Fibroblast of peridontal ligament (primary cell): ENCODE measurements around the gene LMNTD1.
"Not testable (repeated sequence)": the region's sequence is repeated elsewhere in the genome, so short reads cannot be mapped to it uniquely, and the experiment has no call there.

Experiments used
- DNase-seq: peaks from one replicate; pipeline ENCODE4 v3.0.0-alpha.2; 2010; ENCODE audit errors: extremely low read depth

The LMNTD1 gene, protein sequence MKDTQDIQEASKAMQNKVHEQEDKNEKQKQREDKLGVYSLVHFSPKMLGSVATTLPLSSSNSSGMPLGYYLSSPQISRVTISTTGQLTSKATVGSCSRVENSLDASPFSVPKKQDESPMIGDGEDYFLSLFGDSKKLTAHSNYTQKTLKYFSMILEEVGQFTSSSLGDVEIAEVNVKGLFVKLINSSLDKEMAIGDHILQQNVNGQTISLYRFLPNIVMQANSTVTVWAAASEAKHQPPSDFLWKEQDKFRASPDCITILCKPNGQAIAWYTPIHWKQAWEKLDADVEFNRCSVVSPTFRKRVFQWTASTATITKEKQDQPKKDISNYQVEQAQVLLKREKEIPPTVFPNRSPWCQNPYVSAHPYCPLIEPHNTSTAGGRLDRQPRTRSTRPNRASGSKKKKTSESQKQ

GRCh38 chr12:25553098-25553497, at the start of gene LMNTD1:
Gene LMNTD1 (minus strand): TSS chr12:25553283. CDS start chr12:25552959, 324 bp downstream.
- peak; percentile 90 for DNase-seq

DNA sequence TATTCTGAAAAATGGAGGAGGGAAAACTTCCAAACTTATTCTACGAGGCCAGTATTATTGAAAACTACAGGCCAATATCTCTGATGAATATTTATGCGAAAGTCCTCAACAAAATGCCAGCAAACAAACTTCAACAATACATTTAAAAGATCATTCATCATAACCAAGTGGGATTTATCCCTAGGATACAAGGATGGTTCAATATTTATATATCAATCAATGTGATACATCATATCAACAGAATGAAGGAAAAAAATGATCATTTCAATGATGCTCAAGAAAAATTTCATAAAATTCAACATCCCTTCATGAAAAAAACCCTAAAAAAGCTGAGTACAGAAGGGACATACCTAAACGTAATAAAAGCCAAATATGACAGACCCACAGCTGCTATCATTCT, 45.9 kb upstream of the LMNTD1 start:
- DNase-seq = no peak

DNA sequence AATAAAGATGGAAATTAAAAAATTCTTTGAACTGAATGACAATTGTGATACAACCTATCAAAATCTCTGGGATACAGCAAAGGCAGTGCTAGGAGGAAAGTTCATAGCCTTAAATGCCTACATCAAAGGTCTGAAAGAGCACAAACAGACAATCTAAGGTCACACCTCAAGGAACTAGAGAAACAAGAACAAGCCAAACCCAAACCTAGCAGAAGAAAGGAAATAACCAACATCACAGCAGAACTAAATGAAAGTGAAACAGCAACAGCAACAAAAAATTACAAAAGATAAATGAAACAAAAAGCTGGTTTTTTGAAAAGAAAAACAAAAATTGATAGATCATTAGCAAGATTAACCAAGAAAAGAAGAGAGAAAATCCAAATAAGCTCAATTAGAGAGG, 42.4 kb upstream of the LMNTD1 start:
- DNase-seq = not testable (repeated sequence)

- DNase-seq = peak; percentile 36
Observed at GRCh38 chr12:25594376-25594775, 41.3 kb upstream of the LMNTD1 start.

DNA sequence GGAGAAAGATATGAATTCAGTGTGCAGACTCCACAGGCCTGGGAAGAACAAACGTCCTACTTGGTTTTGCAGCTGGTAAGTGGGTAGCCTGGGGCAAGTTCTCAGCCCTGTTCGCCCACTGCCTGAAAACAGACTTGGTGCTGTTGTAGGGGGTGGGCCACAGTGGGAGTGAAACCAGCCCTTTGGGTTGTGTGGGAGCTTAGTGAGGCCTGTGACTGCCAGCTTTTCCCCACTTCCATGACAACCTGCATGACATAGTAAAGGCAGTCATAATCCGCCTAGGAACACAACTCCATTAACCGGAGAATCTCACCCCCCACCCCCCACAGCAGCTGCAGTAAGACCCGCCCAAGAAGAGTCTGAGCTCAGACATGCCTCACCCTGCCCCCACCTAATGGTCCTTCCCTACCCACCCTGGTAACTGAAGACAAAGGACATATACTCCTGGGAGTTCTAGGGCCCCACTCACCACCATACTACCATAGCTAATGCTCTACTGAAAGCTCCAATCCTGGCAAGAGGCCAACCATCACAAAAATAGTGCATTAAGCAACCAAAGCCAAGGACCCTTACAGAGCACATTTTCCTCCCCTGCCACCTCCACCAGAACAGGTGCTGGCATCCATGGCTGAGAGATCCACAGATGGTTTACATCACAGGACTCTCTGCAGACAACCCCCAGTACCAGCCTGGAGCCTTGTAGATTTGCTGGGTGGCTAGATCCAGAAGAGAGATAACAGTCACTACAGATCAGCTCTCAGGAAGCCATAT, 39.8 kb upstream of the LMNTD1 start:
- no peak for DNase-seq

- DNase-seq = no peak
Observed at GRCh38 chr12:25591144-25591543, 38.1 kb upstream of the LMNTD1 start.

GRCh38 chr12:25590011-25590721, 37.1 kb upstream of the LMNTD1 start:
- no peak for DNase-seq

- no peak for DNase-seq
Observed at GRCh38 chr12:25587346-25587745, 34.3 kb upstream of the LMNTD1 start.

GRCh38 chr12:25585662-25586061, 32.6 kb upstream of the LMNTD1 start:
- DNase-seq = no peak

- peak; percentile 91 for DNase-seq
Observed at GRCh38 chr12:25585021-25585523, 32.0 kb upstream of the LMNTD1 start.

- no peak for DNase-seq
Observed at GRCh38 chr12:25584596-25584995, 31.5 kb upstream of the LMNTD1 start.

GRCh38 chr12:25583545-25583944, 30.5 kb upstream of the LMNTD1 start:
- DNase-seq = no peak

DNA sequence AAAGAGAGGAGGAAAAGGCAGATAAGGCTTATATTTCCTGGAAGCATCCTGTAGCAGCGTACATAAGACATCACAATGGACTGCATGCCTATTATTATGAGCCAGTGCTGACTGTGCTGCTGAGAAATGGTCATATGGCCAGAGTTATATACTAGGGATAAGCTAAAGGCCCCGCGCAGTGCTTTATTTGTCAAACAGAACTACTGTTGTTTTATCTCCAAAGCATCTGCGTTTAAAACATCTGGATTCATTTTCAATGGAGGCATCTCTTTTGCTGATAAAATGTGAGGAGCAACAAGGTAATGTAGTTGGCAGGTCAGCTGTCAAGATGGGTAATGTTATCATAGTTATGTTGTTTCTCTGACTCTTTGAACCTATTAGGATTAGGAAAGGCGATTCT, 28.0 kb upstream of the LMNTD1 start:
- no peak for DNase-seq

DNA sequence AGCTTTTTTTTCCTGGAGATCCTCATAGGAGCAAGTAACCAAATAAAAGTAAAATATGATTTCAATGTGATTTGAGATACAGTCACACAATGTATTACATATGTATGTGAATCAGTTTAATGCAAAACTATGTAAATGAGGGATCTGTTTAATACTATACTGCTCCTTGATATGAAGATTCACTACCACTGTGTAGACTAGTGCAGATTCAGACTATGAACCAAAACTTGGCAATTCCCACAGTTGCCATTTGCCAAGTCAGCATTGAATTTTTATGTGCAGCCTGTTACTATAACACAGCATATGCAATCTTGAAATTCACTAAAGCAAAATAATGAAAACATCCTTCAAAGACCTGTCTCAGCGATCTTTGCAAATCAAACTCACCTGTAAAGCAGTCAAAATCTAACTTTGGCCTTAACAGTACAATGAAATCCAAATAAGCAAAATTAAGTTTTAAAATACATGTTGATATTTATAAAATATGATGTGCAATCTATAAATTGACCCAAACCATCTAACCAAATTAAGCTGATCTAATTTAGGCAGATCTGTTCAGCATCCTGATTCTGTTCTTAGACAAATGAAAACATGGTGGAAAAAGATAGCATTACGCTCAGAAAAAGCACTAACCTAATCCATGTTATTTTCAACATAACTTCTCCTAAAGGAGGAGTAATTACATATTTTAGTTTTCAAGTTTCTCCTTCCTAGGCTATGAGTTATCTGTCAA, 25.5 kb upstream of the LMNTD1 start:
- DNase-seq = no peak

DNA sequence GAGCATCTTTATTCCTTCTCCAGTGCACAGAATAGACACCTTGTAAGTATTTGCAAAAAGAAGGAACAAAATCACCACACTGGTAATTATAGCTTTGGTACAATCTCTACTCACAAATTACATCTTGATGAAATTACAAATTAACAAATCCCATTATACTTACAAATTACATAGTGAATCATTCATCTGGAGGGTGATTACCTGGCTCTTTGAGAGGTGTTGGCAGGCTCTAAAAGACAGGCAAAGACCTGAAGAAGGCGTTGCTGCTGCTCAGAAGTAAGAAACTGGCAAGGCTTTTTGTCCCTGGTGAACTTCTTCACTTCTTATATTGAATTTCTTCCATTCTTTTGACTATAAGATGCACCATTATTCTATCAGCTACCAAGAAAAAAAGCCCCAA, 21.7 kb upstream of the LMNTD1 start:
- DNase-seq = no peak

DNA sequence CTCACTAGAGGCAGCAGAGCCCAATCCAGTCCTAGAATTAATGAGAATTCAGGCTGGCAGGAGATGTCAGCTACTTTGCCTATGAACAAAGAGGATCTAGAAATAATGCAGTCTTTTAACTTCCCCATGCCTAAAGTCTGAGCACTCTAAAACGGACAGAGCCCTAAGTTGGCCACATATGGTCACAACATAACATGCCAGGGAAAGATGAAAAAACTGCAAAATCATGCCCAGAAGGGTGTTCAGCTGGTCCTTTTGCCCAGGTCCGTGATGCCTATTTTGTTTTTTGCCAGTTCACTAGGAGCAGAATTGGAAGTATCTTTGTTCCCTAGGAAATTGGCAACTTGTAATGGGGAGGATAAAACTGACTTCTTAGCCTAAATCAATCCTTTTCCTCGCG, 20.3 kb upstream of the LMNTD1 start:
- DNase-seq = no peak

DNA sequence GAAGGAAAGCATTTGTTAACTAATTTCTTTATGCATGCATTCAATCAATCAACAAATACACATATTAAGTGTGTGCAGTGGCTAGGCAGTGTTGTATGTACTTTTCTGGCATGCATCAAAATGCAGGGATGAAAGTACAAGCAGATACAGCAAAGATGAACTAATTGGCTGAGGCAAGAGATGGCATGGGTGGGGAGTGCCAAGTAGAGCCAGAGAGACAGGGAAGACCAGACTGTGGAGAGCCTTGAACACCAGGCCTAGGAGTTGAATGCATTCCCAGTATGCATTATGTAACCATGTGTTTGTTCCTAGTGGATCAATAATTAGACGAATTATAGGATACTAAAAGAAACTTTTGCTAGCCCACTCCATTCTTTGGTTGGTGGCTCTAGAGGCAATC, 17.3 kb upstream of the LMNTD1 start:
- DNase-seq = no peak

DNA sequence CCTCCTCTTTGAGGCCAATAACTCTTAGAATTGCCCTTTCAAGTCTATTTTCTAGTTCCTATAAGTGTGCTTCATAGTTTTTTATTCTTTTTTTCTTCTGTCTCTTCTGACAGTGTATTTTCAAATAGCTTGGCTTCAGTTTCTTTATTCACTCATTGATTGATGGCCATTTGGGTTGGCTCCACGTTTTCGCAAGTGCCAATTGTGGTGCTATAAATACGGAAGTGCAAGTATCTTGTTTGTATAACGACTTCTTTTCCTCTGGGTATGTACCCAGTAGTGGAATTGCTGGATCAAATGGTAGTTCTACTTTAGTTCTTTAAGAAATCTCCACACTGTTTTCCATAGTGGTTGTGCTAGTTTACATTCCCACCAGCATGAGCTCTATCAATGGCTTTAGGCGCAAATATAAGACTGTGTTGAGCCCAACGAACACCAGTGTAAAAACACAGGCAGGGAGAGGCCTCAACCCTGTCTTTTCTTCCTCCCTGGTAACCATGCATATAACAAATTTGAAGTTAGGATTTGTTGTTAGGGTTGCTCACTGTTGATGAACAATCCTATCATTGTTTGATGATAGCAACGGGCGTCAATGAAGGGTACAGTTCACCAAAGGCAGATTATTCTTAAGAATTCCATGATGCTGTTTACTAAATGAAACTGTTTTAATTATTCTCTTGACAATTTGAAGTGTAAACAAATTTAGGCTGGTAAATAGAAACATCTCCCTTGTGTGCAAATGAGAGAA, 13.3 kb upstream of the LMNTD1 start:
- DNase-seq = no peak

DNA sequence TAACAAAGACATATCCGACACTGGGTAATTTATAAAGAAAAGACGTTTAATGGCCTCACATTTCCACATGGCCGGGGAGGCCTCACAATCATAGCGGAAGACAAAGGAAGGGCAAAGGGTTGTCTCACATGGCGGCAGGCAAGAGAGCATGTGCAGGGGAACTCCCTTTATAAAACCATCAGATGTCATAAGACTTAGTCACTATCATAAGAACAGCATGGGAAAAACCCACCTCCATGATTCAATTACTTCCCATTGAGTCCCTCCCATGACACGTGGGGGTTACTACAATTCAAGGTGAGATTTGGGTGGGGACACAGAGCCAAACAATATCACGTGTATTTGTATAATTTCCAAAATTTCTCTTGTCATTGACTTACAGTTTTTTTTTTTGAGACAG, 5.5 kb upstream of the LMNTD1 start:
- DNase-seq = no peak

GRCh38 chr12:25557830-25558436, 4.8 kb upstream of the LMNTD1 start:
- DNase-seq = peak; percentile 72
